ENCODE data around the gene PUDP. TPM values are rescaled to one million over a fixed set of nuclear protein-coding genes. Genes with fewer than 3 reads are reported as not detected.
A peak's percentile ranks its signal among the peaks of the same experiment; 100 is the strongest.

The PUDP gene
- total RNA-seq, 1 donor from 2014 or later: 41.4 TPM

DNA sequence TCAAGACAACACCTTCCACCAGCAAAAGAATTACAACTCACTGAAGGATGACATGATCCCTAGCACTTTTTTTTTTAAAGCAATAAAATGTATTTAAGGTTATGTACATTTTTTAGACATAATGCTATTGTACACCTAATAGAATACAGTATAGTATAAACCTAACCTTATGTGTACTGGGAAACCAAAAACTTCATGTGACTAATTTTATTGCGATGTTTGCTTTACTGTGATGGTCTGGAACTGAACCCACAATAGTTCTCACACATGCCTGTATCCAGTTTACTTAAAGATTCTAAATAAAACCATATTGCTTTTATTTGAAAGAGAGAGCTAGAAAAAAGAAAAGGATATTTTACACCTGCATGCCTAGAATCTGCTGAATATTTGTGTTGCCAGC, 4.9 kb downstream of the PUDP start:
- Mint-ChIP-seq H3K27me3 (ENCODE audit: low read depth) (no peaks in the 10 kb centered on the region), H3K4me3 (no peak overlapping the region), H3K4me1 (peaks cover 35% of the 10 kb centered on the region), H3K36me3 (peaks cover 12% of the 10 kb centered on the region), H3K9me3 (no peaks in the 10 kb centered on the region), H3K27ac (no peak overlapping the region)
- DNase-seq (ENCODE audit: low spot score in 2 of 2, unreplicated experiment in 2 of 2): no peak
- TF ChIP-seq, protein P1, sequence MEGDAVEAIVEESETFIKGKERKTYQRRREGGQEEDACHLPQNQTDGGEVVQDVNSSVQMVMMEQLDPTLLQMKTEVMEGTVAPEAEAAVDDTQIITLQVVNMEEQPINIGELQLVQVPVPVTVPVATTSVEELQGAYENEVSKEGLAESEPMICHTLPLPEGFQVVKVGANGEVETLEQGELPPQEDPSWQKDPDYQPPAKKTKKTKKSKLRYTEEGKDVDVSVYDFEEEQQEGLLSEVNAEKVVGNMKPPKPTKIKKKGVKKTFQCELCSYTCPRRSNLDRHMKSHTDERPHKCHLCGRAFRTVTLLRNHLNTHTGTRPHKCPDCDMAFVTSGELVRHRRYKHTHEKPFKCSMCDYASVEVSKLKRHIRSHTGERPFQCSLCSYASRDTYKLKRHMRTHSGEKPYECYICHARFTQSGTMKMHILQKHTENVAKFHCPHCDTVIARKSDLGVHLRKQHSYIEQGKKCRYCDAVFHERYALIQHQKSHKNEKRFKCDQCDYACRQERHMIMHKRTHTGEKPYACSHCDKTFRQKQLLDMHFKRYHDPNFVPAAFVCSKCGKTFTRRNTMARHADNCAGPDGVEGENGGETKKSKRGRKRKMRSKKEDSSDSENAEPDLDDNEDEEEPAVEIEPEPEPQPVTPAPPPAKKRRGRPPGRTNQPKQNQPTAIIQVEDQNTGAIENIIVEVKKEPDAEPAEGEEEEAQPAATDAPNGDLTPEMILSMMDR (IDR thresholded peaks at IDR 0.05; ENCODE audit: unreplicated experiment): no peak

DNA sequence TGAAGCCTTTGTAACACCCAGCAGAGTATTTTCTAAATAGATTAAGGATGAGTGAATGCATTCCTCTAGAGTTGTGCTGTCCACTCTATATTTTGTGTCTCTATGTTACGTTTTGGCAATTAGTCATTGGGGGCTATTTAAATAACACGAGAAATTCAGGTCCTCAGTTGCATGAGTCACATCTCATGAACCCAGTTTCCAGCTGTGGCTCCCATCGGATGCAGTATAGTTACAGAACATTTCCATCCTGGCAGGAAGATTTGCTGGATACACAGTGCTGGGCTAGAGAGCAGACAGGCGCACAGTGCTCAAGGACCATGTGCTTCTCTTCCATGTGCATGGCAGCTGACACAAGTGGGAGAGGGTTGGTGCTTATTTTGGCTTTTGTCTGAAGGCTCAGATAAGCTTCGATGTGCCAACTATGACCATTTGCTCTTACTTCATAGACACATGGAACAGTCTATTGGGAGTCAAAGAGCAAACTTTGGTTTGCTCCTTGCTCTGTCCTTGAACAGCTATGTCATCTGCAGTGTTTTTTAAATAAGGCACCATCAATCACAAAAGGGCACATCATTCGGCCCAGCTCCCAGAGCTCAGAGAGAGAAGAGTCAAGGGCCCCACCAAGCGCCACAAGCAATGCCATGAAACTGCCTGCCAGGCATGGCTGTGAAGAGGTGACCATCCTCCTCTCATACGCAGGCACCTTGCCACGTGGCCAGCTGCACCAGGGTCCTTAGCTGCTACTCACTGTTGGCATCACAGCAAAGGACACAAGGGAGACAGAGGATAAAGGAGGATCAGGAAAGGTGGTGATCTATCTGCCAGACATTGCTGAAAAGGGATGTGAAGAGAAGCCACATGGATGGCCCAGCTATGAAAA, 8.5 kb downstream of the PUDP start:
- peaks cover 25% of the 10 kb centered on the region for H3K4me1 Mint-ChIP-seq
- TF ChIP-seq, protein P1 (IDR thresholded peaks at IDR 0.05; ENCODE audit: unreplicated experiment): no peak
- DNase-seq (ENCODE audit: low spot score in 2 of 2, unreplicated experiment in 2 of 2): no peak
- H3K36me3 Mint-ChIP-seq: peaks cover 12% of the 10 kb centered on the region
- no peak overlapping the region for H3K27ac Mint-ChIP-seq
- H3K27me3 Mint-ChIP-seq (ENCODE audit: low read depth): no peaks in the 10 kb centered on the region
- no peaks in the 10 kb centered on the region for H3K9me3 Mint-ChIP-seq
- H3K4me3 Mint-ChIP-seq: no peak overlapping the region

DNA sequence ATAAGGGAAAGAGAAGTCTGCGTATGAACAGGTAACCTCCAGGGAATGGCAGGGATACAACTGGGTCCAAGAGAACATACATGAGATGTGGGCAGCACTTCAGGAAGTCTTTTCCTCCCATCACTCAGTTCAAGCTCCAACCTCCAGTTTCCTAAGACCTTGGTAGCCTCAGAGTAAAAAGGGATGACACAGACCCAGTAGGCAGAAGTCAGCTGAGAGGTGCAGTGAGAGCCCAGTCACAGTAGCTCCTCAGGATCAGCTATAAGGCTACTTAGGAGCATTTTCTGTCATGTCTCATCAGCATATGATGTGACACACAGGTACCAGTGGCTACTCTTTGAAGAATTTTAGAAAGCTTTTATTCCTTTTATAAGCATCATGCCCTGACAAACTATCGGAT, 13.0 kb downstream of the PUDP start:
- no peak for DNase-seq (ENCODE audit: low spot score in 2 of 2, unreplicated experiment in 2 of 2)
- Mint-ChIP-seq H3K9me3 (peaks cover 3% of the 10 kb centered on the region), H3K4me1 (peaks cover 39% of the 10 kb centered on the region), H3K36me3 (peaks cover 8% of the 10 kb centered on the region), H3K4me3 (no peak overlapping the region), H3K27me3 (ENCODE audit: low read depth) (no peaks in the 10 kb centered on the region), H3K27ac (peak overlapping the region; percentile 68)
- TF ChIP-seq, protein P1 (IDR thresholded peaks at IDR 0.05; ENCODE audit: unreplicated experiment): no peak

DNA sequence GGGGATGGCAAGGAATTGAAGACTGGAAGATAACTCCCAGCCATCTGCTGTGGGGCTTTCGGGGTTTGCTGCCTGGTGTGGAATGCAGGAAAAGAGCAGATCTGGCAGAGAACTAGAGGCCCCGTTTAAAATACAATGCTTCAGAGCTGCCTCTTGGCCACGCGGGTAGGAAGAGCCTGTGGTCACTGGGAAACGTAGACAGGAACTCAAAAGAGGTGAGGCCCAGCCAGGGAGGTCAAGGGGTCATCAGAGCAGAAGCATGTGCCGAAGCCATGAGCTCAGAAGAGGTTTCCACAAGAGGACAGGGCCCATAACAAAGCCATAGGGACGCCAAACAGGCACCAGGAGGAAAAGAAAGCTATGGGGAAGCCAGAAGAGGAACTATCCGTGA, 14.9 kb downstream of the PUDP start:
- Mint-ChIP-seq H3K9me3 (peaks cover 3% of the 10 kb centered on the region), H3K4me1 (peaks cover 39% of the 10 kb centered on the region), H3K4me3 (no peak overlapping the region), H3K27ac (peak overlapping the region; percentile 95), H3K36me3 (peaks cover 5% of the 10 kb centered on the region), H3K27me3 (ENCODE audit: low read depth) (no peaks in the 10 kb centered on the region)
- DNase-seq (ENCODE audit: low spot score in 2 of 2, unreplicated experiment in 2 of 2): no peak
- TF ChIP-seq, protein P1 (IDR thresholded peaks at IDR 0.05; ENCODE audit: unreplicated experiment): no peak

DNA sequence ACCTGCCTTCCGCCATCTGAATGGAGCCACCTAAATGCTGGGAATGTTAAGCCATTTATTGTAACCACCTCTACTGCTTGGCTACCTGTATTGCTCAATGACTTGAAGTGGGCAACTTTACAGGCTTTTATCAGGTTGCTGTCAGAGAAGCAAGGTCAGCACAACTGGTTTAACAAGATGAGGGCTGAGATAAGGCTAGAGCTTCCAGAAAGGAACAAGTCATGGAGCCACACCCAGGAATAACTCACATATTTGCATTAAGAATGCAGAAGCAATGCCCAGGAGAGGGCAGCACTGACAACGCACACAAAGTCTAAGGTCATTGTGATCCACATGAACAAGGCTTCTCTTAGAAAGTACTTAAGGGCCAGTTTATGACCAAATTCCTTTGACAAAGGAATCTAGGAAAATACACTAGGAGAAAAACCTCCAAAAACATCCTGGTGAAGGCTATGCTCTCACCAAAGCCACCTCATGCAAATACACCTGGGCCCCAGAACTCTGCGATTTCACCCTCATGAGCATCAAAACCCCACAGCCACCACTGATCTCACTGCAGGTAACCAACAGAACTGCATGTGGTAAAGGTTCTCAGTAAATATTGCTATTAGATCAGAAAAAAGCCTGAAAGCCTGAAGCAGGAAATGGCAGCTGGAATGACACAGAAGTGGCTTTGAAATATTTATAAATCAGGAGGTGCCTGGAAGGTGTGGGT, 15.5 kb downstream of the PUDP start:
- peak in 1 of 2 experiments; percentile 62 for DNase-seq (ENCODE audit: low spot score in 2 of 2, unreplicated experiment in 2 of 2)
- H3K36me3 Mint-ChIP-seq: peaks cover 5% of the 10 kb centered on the region
- peaks cover 39% of the 10 kb centered on the region for H3K4me1 Mint-ChIP-seq
- peaks cover 3% of the 10 kb centered on the region for H3K9me3 Mint-ChIP-seq
- TF ChIP-seq, protein P1 (IDR thresholded peaks at IDR 0.05; ENCODE audit: unreplicated experiment): peak; percentile 41
- H3K4me3 Mint-ChIP-seq: no peak overlapping the region
- no peaks in the 10 kb centered on the region for H3K27me3 Mint-ChIP-seq (ENCODE audit: low read depth)
- peak overlapping the region; percentile 95 for H3K27ac Mint-ChIP-seq

All from mesothelial cell of epicardium (in vitro differentiated cells).